ENCODE data around the gene TBX2. TPM values are rescaled to one million over a fixed set of nuclear protein-coding genes. Genes with fewer than 3 reads are reported as not detected.

The TBX2 gene
- total and polyA plus RNA-seq, 2 of the 13 experiments (the other 11 are each of a cell fraction or from before 2014, with no cell fraction given): 2.8 to 15.3 TPM

GRCh38 chr17:61394630-61395408 is 4.8 kb upstream of the TBX2 start (continued):
- TF ChIP-seq ZNF276 (CRISPR knock-in tag; IDR thresholded peaks at IDR 0.05; ENCODE audit: low read depth): no peak
- TF ChIP-seq, protein P1, sequence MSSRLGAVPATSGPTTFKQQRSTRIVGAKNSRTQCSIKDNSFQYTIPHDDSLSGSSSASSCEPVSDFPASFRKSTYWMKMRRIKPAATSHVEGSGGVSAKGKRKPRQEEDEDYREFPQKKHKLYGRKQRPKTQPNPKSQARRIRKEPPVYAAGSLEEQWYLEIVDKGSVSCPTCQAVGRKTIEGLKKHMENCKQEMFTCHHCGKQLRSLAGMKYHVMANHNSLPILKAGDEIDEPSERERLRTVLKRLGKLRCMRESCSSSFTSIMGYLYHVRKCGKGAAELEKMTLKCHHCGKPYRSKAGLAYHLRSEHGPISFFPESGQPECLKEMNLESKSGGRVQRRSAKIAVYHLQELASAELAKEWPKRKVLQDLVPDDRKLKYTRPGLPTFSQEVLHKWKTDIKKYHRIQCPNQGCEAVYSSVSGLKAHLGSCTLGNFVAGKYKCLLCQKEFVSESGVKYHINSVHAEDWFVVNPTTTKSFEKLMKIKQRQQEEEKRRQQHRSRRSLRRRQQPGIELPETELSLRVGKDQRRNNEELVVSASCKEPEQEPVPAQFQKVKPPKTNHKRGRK (CRISPR knock-in tag; IDR thresholded peaks at IDR 0.05): no peak
- TF ChIP-seq ZNF207 (IDR thresholded peaks at IDR 0.05; ENCODE audit: borderline replicate concordance): no peak
- no peak for TF ChIP-seq SCMH1 (CRISPR knock-in tag; IDR thresholded peaks at IDR 0.05; ENCODE audit: borderline replicate concordance)
- TF ChIP-seq RAD21 (CRISPR knock-in tag; IDR thresholded peaks at IDR 0.05): no peak
- peak; percentile 5; the same call in 1 of the 2 replicates for TF ChIP-seq AKAP8 (CRISPR knock-in tag; IDR thresholded peaks at IDR 0.05)
- TF ChIP-seq NR2F6 (IDR thresholded peaks at IDR 0.05): peak; percentile 21; the same call in 1 of the 2 replicates
- no peak; the same call in 1 of the 2 replicates for TF ChIP-seq NR2F6 (CRISPR knock-in tag; IDR thresholded peaks at IDR 0.05)
- TF ChIP-seq FOXK1 (CRISPR knock-in tag; IDR thresholded peaks at IDR 0.05; ENCODE audit: borderline replicate concordance, low read depth): no peak
- TF ChIP-seq BRCA1 (CRISPR knock-in tag; IDR thresholded peaks at IDR 0.05): no peak
- no peak for TF ChIP-seq ARID2 (CRISPR knock-in tag; IDR thresholded peaks at IDR 0.05; ENCODE audit: borderline replicate concordance)
- TF ChIP-seq NONO (IDR thresholded peaks at IDR 0.05): no peak
- peak; percentile 29; the same call in 1 of the 2 replicates for TF ChIP-seq NONO (CRISPR knock-in tag; conservative IDR thresholded peaks at IDR 0.05)
- TF ChIP-seq WIZ (CRISPR knock-in tag; IDR thresholded peaks at IDR 0.05): 0 out of 2 replicates have a peak, but pooled peaks have one; percentile 74
- peak; percentile 29 for TF ChIP-seq IKZF4 (CRISPR knock-in tag; IDR thresholded peaks at IDR 0.05; ENCODE audit: borderline replicate concordance, low read depth, not compliant biosample characterization)
- TF ChIP-seq ZNF280B (CRISPR knock-in tag; IDR thresholded peaks at IDR 0.05; ENCODE audit: borderline replicate concordance): peak; percentile 37; the same call in 1 of the 2 replicates
- TF ChIP-seq PHF8 (CRISPR knock-in tag; IDR thresholded peaks at IDR 0.05): no peak
- TF ChIP-seq RFX3 (CRISPR knock-in tag; IDR thresholded peaks at IDR 0.05): no peak
- no peak for TF ChIP-seq ZNF549 (CRISPR knock-in tag; IDR thresholded peaks at IDR 0.05)
- TF ChIP-seq ZNF83 (CRISPR knock-in tag; IDR thresholded peaks at IDR 0.05; ENCODE audit: borderline replicate concordance): no peak
- no peak for TF ChIP-seq ZFYVE20 (CRISPR knock-in tag; IDR thresholded peaks at IDR 0.05; ENCODE audit: borderline replicate concordance, low read depth)
- TF ChIP-seq BCL3 (CRISPR knock-in tag; IDR thresholded peaks at IDR 0.05): 0 out of 2 replicates have a peak, but pooled peaks have one; percentile 74
- no peak for TF ChIP-seq CREB1 (IDR thresholded peaks at IDR 0.05)
- TF ChIP-seq CREB1 (CRISPR knock-in tag; IDR thresholded peaks at IDR 0.05): no peak
- TF ChIP-seq ARHGAP35 (CRISPR knock-in tag; IDR thresholded peaks at IDR 0.05; ENCODE audit: borderline replicate concordance): 0 out of 2 replicates have a peak, but pooled peaks have one; percentile 40
